GM18873 (cell line): ENCODE measurements around the gene TRIM3.

ENCODE experiments used
- ATAC-seq: cut with Tn5 transposase; IDR thresholded peaks from one replicate; pipeline ENCODE4 v1.9.1; 2021; ENCODE audit warnings: mild to moderate bottlenecking, moderate library complexity, moderate number of reproducible peaks; ENCODE audit not compliant: unreplicated experiment, low FRiP score

TRIM3 gene

DNA sequence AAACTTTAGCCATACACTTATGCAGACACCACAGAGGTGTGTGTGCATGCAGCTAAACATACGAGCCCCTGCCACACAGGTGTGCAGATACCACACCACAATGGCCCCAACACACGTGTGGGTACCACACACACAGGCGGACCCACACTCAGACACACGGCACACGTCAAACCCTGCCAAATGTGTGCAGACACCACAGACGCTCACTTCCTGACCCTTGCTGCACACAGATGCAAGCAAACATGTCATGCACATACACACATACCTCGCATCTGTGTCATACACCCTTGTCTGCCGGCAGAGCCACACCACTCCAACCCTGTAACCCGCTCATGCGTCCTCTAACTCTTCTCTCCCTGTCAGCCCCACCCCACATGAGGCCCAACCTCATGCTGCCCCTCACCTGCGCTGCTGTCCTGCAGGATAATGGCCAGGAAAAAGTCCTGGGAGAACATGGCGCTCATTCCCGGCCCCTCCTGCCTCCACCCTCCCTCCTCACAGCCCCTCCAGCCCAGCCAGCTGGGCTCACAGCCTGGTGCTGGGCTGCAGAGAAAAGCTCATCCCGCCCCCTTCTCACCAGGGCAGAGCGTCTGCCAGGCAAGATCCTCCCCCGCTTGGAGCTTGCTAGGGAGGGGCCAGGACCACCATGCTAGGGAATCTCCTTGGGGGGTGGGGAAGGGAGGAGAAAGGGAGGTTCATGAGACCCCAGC is 69.2 kb downstream of the TRIM3 start:
- no peak for ATAC-seq

DNA sequence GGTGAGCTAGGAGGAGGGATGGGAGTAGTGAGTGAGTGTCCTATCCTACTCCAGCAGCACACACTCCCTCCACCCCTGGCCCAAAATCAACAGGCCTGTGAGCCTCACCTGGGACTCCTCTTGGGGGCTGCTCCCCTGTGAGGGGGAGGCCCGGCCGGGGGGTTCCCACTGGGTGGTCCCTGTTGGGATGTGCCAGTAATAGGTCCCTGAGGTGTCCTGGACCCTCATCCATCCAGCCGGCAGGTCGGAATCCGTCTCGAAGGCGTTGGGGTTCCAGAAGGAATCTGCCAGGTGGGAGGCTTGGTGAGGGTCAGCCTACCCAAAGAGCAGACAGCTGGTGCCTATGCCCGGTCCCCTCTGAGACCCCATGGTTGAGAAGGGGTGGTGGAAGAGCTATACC is 70.2 kb downstream of the TRIM3 start:
- no peak for ATAC-seq

DNA sequence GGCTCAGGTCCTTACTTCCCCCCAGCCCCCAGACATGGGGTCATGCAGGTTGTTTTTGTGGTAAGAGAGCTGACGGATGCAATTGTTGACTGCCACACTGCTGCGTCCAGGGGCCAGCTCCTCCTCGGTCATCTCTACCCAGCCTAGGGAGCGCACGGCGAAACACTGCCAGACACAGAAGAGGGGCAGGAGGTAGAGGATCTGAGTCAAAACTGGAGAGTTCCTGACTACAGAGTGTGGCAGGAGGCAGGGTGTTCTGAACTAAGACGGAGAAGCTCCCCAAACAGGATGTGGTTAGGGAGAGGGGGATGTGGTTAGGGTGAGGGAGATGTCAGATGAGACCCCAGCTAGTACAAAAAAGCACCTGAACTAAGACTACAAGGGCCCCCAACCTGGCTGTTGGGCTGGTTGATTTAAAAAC is 71.2 kb downstream of the TRIM3 start:
- peak; percentile 93 for ATAC-seq

DNA sequence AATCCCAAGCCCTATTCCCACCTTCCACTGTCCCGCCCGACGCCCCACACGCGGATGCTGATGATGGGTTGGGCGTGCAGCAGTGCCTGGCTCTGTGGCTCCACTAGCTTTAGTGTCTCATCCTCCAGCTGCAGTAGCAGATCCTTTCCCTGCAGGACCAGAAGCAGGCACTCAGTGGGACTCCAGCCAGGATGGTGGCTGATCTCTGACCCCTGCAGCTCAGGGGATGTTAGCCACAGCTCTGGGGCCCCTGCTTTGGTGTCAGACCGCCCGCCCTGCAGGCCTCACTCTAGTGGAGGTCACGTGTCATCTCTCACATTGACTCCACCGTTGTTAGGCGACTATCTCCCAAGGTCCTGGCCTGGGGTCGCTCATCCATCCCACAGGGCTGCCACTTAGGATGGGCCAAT is 71.7 kb downstream of the TRIM3 start:
- no peak for ATAC-seq

DNA sequence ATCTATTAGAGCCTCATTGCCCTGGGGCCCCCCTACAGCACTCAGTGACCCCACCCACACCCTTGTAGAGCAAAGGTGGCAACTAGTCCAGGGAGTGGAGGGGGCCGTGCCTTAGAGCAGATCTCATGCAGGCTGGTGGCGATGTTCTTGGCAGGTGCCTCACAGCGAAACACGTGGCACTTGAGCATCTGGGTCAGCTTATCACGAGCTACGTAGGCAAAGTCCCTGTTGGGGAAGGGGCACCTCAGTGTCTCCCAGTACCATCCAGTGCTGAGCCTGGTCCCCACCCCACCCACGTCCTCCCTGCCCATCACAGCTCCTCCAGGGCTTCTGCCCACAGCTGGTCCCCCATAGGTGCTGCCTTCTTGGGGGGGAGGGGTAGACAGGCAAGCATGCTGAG is 72.3 kb downstream of the TRIM3 start:
- no peak for ATAC-seq

DNA sequence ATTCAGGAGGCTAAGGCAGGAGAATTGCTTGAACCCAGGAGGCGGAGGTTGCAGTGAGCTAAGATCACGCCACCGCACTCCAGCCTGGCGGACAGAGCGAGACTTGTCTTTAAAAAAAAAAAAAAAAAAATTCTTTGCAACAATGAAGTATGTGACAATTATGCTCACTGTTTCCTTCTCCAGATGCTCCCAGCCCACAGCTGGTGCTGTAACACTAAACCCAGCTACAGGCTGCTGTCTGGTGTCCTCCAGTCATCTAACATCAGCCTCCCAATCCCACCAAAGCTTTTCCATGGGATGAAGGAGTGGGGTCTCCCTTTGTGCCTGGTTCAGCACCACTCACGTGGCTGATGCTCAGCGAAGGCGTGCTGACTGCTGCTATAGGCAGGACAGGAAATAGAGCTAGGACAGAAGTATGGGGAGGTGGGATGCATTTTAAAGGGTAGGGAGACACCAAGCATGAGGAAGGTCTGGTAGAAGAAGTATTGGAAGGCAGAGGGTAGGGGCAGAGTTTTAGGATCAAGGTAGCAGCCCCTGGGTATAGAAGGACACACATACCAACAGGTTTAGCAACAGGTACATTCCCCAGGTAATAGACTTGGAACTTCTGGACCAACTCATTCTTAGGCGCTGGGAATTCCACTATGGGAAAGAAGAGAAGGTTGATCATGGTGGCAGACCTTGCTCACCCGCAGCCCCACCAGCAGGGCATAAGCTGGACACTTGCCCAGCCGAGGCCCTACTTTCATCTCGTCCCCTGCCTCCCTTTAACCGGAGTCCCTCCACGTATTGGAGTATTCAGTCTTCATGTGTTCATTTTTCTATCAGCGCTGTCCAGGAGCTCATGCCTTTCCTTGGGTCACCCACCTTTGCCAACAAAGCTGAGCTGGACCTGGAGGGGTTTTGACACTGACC is 73.1 kb downstream of the TRIM3 start:
- no peak for ATAC-seq
